PC-3 (cell line): ENCODE data around the gene JMJD6. TPM values are rescaled to one million over a fixed set of nuclear protein-coding genes. Genes with fewer than 3 reads are reported as not detected.

ENCODE experiments used
- ATAC-seq: fragments of 200-7000 bp; cut with Tn5 transposase; 2 replicates; pipeline ENCODE4 v1.9.1; 2020; ENCODE audit warnings: mild to moderate bottlenecking, moderate library complexity
- BruUV-seq: library from RNA; stranded (reverse); fragments of 400-500 nt; replicated peaks from 2 replicates; lab custom pipeline; 2021; lab: Mats Ljungman, UMichigan
- CTCF ChIA-PET: fragments of 300-600 bp; sonication (Branson Sonifier 250); formaldehyde crosslinking; loops from one replicate; lab custom pipeline; 2022; ENCODE audit warnings: antibody characterized with exemption; lab: Charles Lee
- POLR2A ChIA-PET: fragments of 300-600 bp; sonication (Branson Sonifier 250); formaldehyde crosslinking; loops from one replicate; lab custom pipeline; 2022; ENCODE audit warnings: antibody characterized with exemption; ENCODE audit not compliant: unreplicated experiment; lab: Charles Lee
- DNase-seq: peaks from one replicate; pipeline ENCODE4 v3.0.0-alpha.2; 2015
- H2AFZ ChIP-seq: fragments of 300-600 bp; sonication (generic); 2 replicates; pipeline ENCODE4 v1.6.0; 2016; ENCODE audit warnings: antibody characterized with exemption, low read length
- H3F3A ChIP-seq: fragments of 300-600 bp; sonication (generic); one replicate; pipeline ENCODE4 v1.6.0; 2017; ENCODE audit warnings: antibody characterized with exemption, low read length, control low read depth, mild to moderate bottlenecking; ENCODE audit not compliant: unreplicated experiment
- H3K27ac ChIP-seq: fragments of 300-600 bp; sonication (generic); 2 replicates; pipeline ENCODE4 v1.5.1; 2016; ENCODE audit warnings: mild to moderate bottlenecking, low read length
- H3K27me3 ChIP-seq: fragments of 300-600 bp; sonication (generic); 2 replicates; pipeline ENCODE4 v1.6.1; 2016; ENCODE audit warnings: low read length, mixed read lengths
- H3K36me3 ChIP-seq: fragments of 300-600 bp; sonication (generic); 2 replicates; pipeline ENCODE4 v1.6.1; 2016; ENCODE audit warnings: low read depth, mixed run types, low read length, mixed read lengths
- H3K4me1 ChIP-seq: fragments of 300-600 bp; sonication (generic); 2 replicates; pipeline ENCODE4 v1.5.1; 2016; ENCODE audit warnings: low read length; ENCODE audit not compliant: insufficient read depth
- H3K4me2 ChIP-seq: fragments of 300-600 bp; sonication (generic); 2 replicates; pipeline ENCODE4 v1.6.0; 2016; ENCODE audit warnings: low read length
- H3K4me3 ChIP-seq: fragments of 300-600 bp; sonication (generic); 2 replicates; pipeline ENCODE4 v1.5.1; 2016; ENCODE audit warnings: mild to moderate bottlenecking, low read length, mixed read lengths
- H3K79me2 ChIP-seq: fragments of 300-600 bp; sonication (generic); 2 replicates; pipeline ENCODE4 v1.6.1; 2017; ENCODE audit warnings: low read length, mixed read lengths
- H3K9ac ChIP-seq: fragments of 300-600 bp; sonication (generic); 2 replicates; pipeline ENCODE4 v1.6.0; 2016; ENCODE audit warnings: mild to moderate bottlenecking, low read length
- H3K9me2 ChIP-seq: fragments of 300-600 bp; sonication (generic); replicated peaks from 2 replicates; pipeline ENCODE4 v1.6.1; 2016; ENCODE audit warnings: mixed run types, low read length, mixed read lengths
- H3K9me3 ChIP-seq: fragments of 300-600 bp; sonication (generic); 2 replicates; pipeline ENCODE4 v1.6.1; 2016; ENCODE audit warnings: low read length, mixed read lengths
- H4K20me1 ChIP-seq: fragments of 300-600 bp; sonication (generic); 2 replicates; pipeline ENCODE4 v1.6.1; 2016; ENCODE audit warnings: low read length, mixed read lengths
- EZH2 ChIP-seq: fragments of 300-600 bp; sonication (generic); IDR thresholded peaks from one replicate; pipeline ENCODE4 v1.6.1; 2017; ENCODE audit warnings: antibody characterized with exemption, mild to moderate bottlenecking, low read length; ENCODE audit not compliant: unreplicated experiment
- EZH2phosphoT487 ChIP-seq: fragments of 300-600 bp; sonication (generic); IDR thresholded peaks from 2 replicates; pipeline ENCODE4 v1.6.1; 2018; ENCODE audit warnings: mild to moderate bottlenecking, antibody characterized with exemption, low read length, borderline replicate concordance
- intact Hi-C: fragments of 100-400 bp; cut with micrococcal nuclease; formaldehyde crosslinking; loops from 2 replicates; pipeline ENCODE4 v1.9.0; 2023
- total RNA-seq: library from RNA; depleted of rRNA; stranded (reverse); fragments of >200 nt; gene quantifications from 2 replicates; pipeline ENCODE4 v1.2.3, GENCODE V29; 2014
- TF ChIP-seq, protein P1 (sequence below): fragments of 300-600 bp; sonication (generic); conservative IDR thresholded peaks from 2 replicates; pipeline ENCODE4 v1.5.1; 2017; ENCODE audit warnings: antibody characterized with exemption, low read depth, mild to moderate bottlenecking, low read length

JMJD6 gene
- total RNA-seq, 1 experiment from 2014 or later, result 39.0 TPM

DNA sequence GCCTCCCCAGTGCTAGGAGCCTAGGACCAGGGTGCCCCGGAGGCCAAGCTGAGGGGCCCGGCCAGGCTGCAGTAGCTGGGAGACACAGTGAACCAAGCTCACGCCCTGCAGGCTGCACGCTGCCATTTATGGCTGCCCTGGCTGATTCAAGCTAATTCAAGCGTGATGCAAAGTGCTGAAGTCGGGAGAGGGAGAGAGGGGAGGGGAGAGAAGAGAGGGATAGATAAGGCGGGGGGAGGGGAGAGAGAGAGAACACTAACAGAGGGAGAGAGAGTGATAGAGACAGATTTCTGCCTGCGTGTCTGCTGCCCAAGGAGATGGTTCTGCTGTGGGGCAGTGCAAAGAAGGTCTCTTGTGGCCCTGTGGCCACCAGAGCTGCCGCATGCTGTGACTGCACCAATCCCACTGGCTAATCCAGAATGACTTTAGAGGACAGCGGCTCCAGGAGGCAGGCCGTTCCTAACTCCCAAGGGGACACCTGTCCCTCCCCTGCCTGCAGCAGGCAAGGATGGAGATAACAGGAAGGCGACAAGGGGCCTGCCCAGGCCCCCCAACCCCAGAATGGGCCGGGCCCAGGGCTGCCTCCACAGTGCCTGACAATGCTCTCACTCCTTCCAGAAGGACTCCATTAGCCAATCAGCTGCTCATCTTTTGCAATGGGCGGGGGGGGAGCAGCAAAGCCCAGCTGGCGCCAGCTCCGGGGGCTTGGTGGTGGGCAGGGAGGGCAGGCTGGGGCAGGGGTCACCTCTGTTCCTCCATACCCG is 28.5 kb downstream of the JMJD6 start:
- H3F3A ChIP-seq, result no peaks in the 10 kb centered on the region
- no peaks in the 10 kb centered on the region for H3K36me3 ChIP-seq
- no peaks in the 10 kb centered on the region for H3K9me2 ChIP-seq
- H3K4me3 ChIP-seq, result no peak overlapping the region
- no peak overlapping the region for H3K27ac ChIP-seq
- no TSS peak for BruUV-seq
- H3K4me1 ChIP-seq, result peaks cover 10% of the 10 kb centered on the region
- no peak overlapping the region for H2AFZ ChIP-seq
- H3K4me2 ChIP-seq, result no peak overlapping the region
- no peak overlapping the region for H3K9ac ChIP-seq
- DNase-seq, result no peak
- CTCF ChIA-PET, result no interaction called here
- TF ChIP-seq EZH2, result no peak
- no peak for TF ChIP-seq EZH2phosphoT487
- TF ChIP-seq, protein P1, sequence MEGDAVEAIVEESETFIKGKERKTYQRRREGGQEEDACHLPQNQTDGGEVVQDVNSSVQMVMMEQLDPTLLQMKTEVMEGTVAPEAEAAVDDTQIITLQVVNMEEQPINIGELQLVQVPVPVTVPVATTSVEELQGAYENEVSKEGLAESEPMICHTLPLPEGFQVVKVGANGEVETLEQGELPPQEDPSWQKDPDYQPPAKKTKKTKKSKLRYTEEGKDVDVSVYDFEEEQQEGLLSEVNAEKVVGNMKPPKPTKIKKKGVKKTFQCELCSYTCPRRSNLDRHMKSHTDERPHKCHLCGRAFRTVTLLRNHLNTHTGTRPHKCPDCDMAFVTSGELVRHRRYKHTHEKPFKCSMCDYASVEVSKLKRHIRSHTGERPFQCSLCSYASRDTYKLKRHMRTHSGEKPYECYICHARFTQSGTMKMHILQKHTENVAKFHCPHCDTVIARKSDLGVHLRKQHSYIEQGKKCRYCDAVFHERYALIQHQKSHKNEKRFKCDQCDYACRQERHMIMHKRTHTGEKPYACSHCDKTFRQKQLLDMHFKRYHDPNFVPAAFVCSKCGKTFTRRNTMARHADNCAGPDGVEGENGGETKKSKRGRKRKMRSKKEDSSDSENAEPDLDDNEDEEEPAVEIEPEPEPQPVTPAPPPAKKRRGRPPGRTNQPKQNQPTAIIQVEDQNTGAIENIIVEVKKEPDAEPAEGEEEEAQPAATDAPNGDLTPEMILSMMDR, result no peak
- POLR2A ChIA-PET, result interaction anchor here (0.6 kb wide), 1 partner anchor 13 kb away, joined by 3 read pairs; the partner anchor contains the start of gene MXRA7
- intact Hi-C loops, result no loop called here
- no peaks in the 10 kb centered on the region for H4K20me1 ChIP-seq
- no peaks in the 10 kb centered on the region for H3K9me3 ChIP-seq
- no peaks in the 10 kb centered on the region for H3K27me3 ChIP-seq
- ATAC-seq, result no peak
- 0 out of 2 replicates have a peak, but pooled peaks cover under 1% of the 10 kb centered on the region for H3K79me2 ChIP-seq

DNA sequence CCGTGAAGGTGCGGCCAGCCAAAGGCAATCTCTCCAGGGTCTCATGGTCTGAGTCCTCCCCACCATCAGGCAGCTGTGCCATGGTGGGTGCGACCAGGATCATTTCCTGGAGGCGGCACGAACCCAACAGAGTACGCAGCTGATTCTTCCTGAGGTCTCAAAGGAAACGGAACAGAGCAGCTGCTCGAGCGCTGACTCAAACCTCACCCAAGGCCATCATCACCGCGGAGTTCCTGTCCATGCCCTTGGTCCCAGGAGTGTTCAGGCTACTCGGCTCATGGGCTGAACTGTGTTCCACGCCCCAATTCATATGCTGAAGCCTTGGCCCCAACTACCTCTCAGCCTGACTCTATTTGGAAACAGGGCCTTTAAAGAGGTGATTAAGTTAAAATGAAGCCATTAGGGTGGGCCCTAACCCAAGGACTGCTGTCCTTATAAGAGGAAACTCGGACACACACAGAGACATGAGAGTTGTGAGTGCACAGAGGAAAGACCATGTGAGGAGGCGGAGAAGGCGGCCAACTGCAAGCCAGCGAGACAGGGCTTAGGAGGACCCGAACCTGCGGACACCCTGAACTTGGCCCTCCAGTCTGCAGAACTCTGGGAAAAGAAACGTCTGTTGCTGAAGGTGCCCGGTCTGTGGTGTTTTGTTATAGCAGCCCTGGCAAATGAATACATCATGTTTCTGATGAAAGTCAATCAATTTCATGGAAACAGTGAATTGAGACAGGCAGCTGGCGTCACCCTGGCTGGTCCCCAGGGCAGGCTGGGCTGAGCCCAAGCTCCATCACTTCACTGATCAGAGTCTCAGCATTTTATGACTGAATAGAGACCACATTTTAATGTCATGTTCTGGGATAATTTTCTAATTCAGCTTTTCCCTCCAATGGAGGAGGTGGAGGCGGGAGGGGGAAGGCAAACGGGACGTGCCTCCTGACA is 29.4 kb downstream of the JMJD6 start:
- no peaks in the 10 kb centered on the region for H3K36me3 ChIP-seq
- CTCF ChIA-PET, result no interaction called here
- peak overlapping the region; percentile 31; the same call in 1 of the 2 replicates for H2AFZ ChIP-seq
- H3K9me2 ChIP-seq, result no peaks in the 10 kb centered on the region
- no TSS peak for BruUV-seq
- no peaks in the 10 kb centered on the region for H3K9me3 ChIP-seq
- H3K4me1 ChIP-seq, result peaks cover 10% of the 10 kb centered on the region
- intact Hi-C loops, result no loop called here
- DNase-seq, result peak; percentile 54
- no peak overlapping the region for H3K9ac ChIP-seq
- peak; percentile 96 for ATAC-seq
- peak overlapping the region; percentile 21 for H3K27ac ChIP-seq
- no peaks in the 10 kb centered on the region for H3K79me2 ChIP-seq
- peak overlapping the region; percentile 32 for H3K4me2 ChIP-seq
- no peak for TF ChIP-seq EZH2phosphoT487
- no peak for TF ChIP-seq EZH2
- TF ChIP-seq, protein P1, result no peak
- H3K4me3 ChIP-seq, result no peak overlapping the region
- H3K27me3 ChIP-seq, result no peaks in the 10 kb centered on the region
- POLR2A ChIA-PET, result no interaction called here
- H4K20me1 ChIP-seq, result no peaks in the 10 kb centered on the region
- H3F3A ChIP-seq, result no peaks in the 10 kb centered on the region
